Liver (tissue), 9 donors: ENCODE measurements around the gene CDKN2B-AS1. TPM values are rescaled to one million over a fixed set of nuclear protein-coding genes. Genes with fewer than 3 reads are reported as not detected.

Experiments
- DNase-seq: peaks from one replicate; pipeline ENCODE4 v3.0.0-alpha.2; 2017; ENCODE audit warnings: low spot score
- H3K27ac ChIP-seq, 2 donors: one replicate each; pipeline ENCODE4 v1.7.0; 2013; ENCODE audit warnings: inconsistent platforms in 2 of 2, low read length in 2 of 2, control low read depth in 1 of 2, low read depth in 1 of 2, mild to moderate bottlenecking in 1 of 2
- H3K27me3 ChIP-seq, 4 donors: one replicate each; pipeline versions ENCODE4 v1.6.1 to v1.7.0; 2013; ENCODE audit warnings: low read length in 3 of 4, inconsistent platforms in 1 of 4, mild to moderate bottlenecking in 1 of 4, moderate library complexity in 1 of 4; ENCODE audit not compliant: control insufficient read depth in 4 of 4, insufficient read depth in 4 of 4
- H3K36me3 ChIP-seq, 4 donors: one replicate each; pipeline versions ENCODE4 v1.6.1 to v1.7.0; 2013; ENCODE audit warnings: low read length in 3 of 4, mild to moderate bottlenecking in 3 of 4, low read depth in 1 of 4, moderate library complexity in 1 of 4; ENCODE audit not compliant: control insufficient read depth in 4 of 4, insufficient read depth in 3 of 4
- H3K4me1 ChIP-seq, 4 donors: one replicate each; pipeline versions ENCODE4 v1.6.1 to v1.7.0; 2013; ENCODE audit warnings: low read length in 3 of 4, mild to moderate bottlenecking in 3 of 4, moderate library complexity in 1 of 4; ENCODE audit not compliant: control insufficient read depth in 4 of 4, insufficient read depth in 4 of 4
- H3K4me3 ChIP-seq, 3 donors: one replicate each; pipeline versions ENCODE4 v1.6.1 to v1.7.0; 2013; ENCODE audit warnings: low read length in 3 of 3, control low read depth in 1 of 3, low read depth in 1 of 3, mild to moderate bottlenecking in 1 of 3
- H3K9ac ChIP-seq, 2 donors: one replicate each; pipeline ENCODE4 v1.7.0; 2013; ENCODE audit warnings: low read length in 2 of 2, mild to moderate bottlenecking in 2 of 2, moderate library complexity in 2 of 2, control low read depth in 1 of 2, low read depth in 1 of 2
- H3K9me3 ChIP-seq, 4 donors: one replicate each; pipeline versions ENCODE4 v1.6.1 to v1.7.0; 2013; ENCODE audit warnings: low read length in 3 of 4; ENCODE audit not compliant: control insufficient read depth in 4 of 4
- EGR1 ChIP-seq, 2 donors: IDR thresholded peaks; 2 replicates each; pipeline ENCODE4 v1.6.1; 2016 to 2018; ENCODE audit warnings: antibody characterized with exemption in 2 of 2, low read depth in 2 of 2
- FOXA1 ChIP-seq: IDR thresholded peaks from 2 replicates; pipeline ENCODE4 v1.6.1; 2016; ENCODE audit warnings: antibody characterized with exemption
- GABPA ChIP-seq, 2 donors: IDR thresholded peaks in 1 of 2; conservative IDR thresholded peaks in 1 of 2; 2 replicates each; pipeline ENCODE4 v1.6.1; 2016; ENCODE audit warnings: antibody characterized with exemption in 2 of 2, mild to moderate bottlenecking in 1 of 2, moderate library complexity in 1 of 2
- HNF4A ChIP-seq, 2 donors: conservative IDR thresholded peaks; 2 replicates each; pipeline ENCODE4 v1.6.1; 2016; ENCODE audit warnings: antibody characterized with exemption in 2 of 2, mild to moderate bottlenecking in 2 of 2
- RAD21 ChIP-seq, 2 donors: IDR thresholded peaks; 2 replicates each; pipeline ENCODE4 v1.6.1; 2016; ENCODE audit warnings: antibody characterized with exemption in 2 of 2, mild to moderate bottlenecking in 2 of 2
- RXRA ChIP-seq, 2 donors: IDR thresholded peaks; 2 replicates each; pipeline ENCODE4 v1.6.1; 2017 to 2018; ENCODE audit warnings: antibody characterized with exemption in 2 of 2, mild to moderate bottlenecking in 1 of 2
- SP1 ChIP-seq: IDR thresholded peaks from 2 replicates; pipeline ENCODE4 v1.6.1; 2018; ENCODE audit warnings: antibody characterized with exemption, mild to moderate bottlenecking
- TAF1 ChIP-seq: conservative IDR thresholded peaks from 2 replicates; pipeline ENCODE4 v1.6.1; 2016; ENCODE audit warnings: antibody characterized with exemption, mild to moderate bottlenecking
- YY1 ChIP-seq: IDR thresholded peaks from 2 replicates; pipeline ENCODE4 v1.6.1; 2016; ENCODE audit warnings: antibody characterized with exemption, mild to moderate bottlenecking
- WGBS: extraction: QIAGEN DNeasy Blood & Tissue Kit; methylation state at CpG from one replicate; pipeline ENCODE4 v1.1.7; 2013; 5-methylcytosine and 5-hydroxymethylcytosine counted together
- polyA plus RNA-seq, 2 donors: library from polyadenylated mRNA; stranded (reverse) in 1 of 2; unstranded in 1 of 2; fragments of 200-250 nt in 1 of 2; fragments of >200 nt in 1 of 2; fragmentation: Nextera tagmentation in 1 of 2; extraction: Ambion mirVana in 1 of 2; gene quantifications; one replicate each; pipeline versions ENCODE4 v1.2.1 to v1.2.3, GENCODE V29; 2013 to 2015
- total RNA-seq, 2 donors: library from RNA; depleted of rRNA; stranded (reverse); fragments of >200 nt; gene quantifications; one replicate each; pipeline ENCODE4 v1.2.3, GENCODE V29; 2014
- TF ChIP-seq, protein P1 (sequence below): IDR thresholded peaks from 2 replicates; pipeline ENCODE4 v1.6.1; 2016; ENCODE audit warnings: antibody characterized with exemption
- TF ChIP-seq, protein P2 (sequence below): fragments of 150-350 bp; IDR thresholded peaks from 2 replicates; pipeline ENCODE4 v1.5.1; 2017; ENCODE audit warnings: improper control_type of control experiment, low read depth, low read length; ENCODE audit not compliant: missing input control
- TF ChIP-seq, protein P3 (sequence below): IDR thresholded peaks from 2 replicates; pipeline ENCODE4 v1.6.1; 2016; ENCODE audit warnings: antibody characterized with exemption, mild to moderate bottlenecking
- TF ChIP-seq, protein P4 (sequence below): IDR thresholded peaks from 2 replicates; pipeline ENCODE4 v1.6.1; 2016; ENCODE audit warnings: antibody characterized with exemption
- TF ChIP-seq, protein P5 (sequence below): IDR thresholded peaks from 2 replicates; pipeline ENCODE4 v1.6.1; 2016; ENCODE audit warnings: antibody characterized with exemption
- donor health status: healthy.
- donor health status: healthy.
- donor health status: healthy.
- donor health status: healthy.
- donor health status: healthy.

Gene CDKN2B-AS1
- total and polyA plus RNA-seq, 4 donors: 0.08 to 0.42 TPM; not detected in 2

DNA sequence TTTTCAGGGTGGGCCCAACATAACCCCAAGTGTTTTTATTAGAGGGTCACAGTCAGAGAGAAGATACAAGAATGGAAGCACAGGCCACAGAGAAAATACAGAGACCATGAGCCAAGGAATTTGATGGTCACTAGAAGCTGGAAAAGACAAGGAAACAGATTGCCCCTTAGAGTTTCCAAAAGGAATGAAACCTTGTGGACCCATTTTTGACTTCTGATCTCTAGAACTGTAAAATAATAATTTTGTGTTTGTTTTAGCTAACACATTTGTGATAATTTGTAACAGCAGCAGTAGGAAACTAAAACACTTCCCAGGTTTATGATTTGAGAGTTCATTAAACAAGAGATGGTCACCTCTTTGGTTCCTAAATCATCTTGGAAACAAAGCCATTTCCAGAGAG, 22.2 kb upstream of the CDKN2B-AS1 start:
- no peak for DNase-seq
- peaks cover 3 to 51% (median 26%) of the 10 kb centered on the region in 4 donors for H3K27me3 ChIP-seq
- peaks cover 0 to 18% (median 1%) of the 10 kb centered on the region in 4 donors for H3K9me3 ChIP-seq
- TF ChIP-seq, protein P1, sequence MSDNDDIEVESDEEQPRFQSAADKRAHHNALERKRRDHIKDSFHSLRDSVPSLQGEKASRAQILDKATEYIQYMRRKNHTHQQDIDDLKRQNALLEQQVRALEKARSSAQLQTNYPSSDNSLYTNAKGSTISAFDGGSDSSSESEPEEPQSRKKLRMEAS: no peak
- TF ChIP-seq HNF4A (conservative IDR thresholded peaks at IDR 0.05): no peak
- no peak for TF ChIP-seq GABPA (IDR thresholded peaks at IDR 0.05 in 1 of 2, conservative IDR thresholded peaks at IDR 0.05 in 1 of 2)
- no peak for TF ChIP-seq TAF1
- no peak for TF ChIP-seq YY1
- no peak overlapping the region for H3K4me3 ChIP-seq
- no peak overlapping the region for H3K27ac ChIP-seq
- H3K36me3 ChIP-seq: no peaks in the 10 kb centered on the region
- peaks cover 7 to 20% (median 15%) of the 10 kb centered on the region in 4 donors for H3K4me1 ChIP-seq
- H3K9ac ChIP-seq: no peak overlapping the region

DNA sequence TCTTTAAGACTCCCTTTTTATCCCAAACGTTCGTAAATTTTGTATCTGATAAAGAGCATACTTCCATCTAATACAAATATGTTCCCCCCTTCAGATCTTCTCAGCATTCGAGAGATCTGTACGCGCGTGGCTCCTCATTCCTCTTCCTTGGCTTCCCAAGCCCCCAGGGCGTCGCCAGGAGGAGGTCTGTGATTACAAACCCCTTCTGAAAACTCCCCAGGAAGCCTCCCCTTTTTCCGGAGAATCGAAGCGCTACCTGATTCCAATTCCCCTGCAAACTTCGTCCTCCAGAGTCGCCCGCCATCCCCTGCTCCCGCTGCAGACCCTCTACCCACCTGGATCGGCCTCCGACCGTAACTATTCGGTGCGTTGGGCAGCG, 20.3 kb upstream of the CDKN2B-AS1 start:
- no peak overlapping the region for H3K9ac ChIP-seq
- 6% methylated on average over 21 of the region's 21 CpGs for WGBS
- H3K9me3 ChIP-seq: peaks cover 0 to 7% (median 0%) of the 10 kb centered on the region in 4 donors
- peaks cover 3 to 42% (median 24%) of the 10 kb centered on the region in 4 donors for H3K27me3 ChIP-seq
- no peak for TF ChIP-seq EGR1 (IDR thresholded peaks at IDR 0.05; ENCODE audit: low read depth in 2 of 2)
- TF ChIP-seq RAD21 (IDR thresholded peaks at IDR 0.05): no peak
- TF ChIP-seq, protein P2, sequence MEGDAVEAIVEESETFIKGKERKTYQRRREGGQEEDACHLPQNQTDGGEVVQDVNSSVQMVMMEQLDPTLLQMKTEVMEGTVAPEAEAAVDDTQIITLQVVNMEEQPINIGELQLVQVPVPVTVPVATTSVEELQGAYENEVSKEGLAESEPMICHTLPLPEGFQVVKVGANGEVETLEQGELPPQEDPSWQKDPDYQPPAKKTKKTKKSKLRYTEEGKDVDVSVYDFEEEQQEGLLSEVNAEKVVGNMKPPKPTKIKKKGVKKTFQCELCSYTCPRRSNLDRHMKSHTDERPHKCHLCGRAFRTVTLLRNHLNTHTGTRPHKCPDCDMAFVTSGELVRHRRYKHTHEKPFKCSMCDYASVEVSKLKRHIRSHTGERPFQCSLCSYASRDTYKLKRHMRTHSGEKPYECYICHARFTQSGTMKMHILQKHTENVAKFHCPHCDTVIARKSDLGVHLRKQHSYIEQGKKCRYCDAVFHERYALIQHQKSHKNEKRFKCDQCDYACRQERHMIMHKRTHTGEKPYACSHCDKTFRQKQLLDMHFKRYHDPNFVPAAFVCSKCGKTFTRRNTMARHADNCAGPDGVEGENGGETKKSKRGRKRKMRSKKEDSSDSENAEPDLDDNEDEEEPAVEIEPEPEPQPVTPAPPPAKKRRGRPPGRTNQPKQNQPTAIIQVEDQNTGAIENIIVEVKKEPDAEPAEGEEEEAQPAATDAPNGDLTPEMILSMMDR: no peak
- TF ChIP-seq TAF1: no peak
- TF ChIP-seq, protein P3, sequence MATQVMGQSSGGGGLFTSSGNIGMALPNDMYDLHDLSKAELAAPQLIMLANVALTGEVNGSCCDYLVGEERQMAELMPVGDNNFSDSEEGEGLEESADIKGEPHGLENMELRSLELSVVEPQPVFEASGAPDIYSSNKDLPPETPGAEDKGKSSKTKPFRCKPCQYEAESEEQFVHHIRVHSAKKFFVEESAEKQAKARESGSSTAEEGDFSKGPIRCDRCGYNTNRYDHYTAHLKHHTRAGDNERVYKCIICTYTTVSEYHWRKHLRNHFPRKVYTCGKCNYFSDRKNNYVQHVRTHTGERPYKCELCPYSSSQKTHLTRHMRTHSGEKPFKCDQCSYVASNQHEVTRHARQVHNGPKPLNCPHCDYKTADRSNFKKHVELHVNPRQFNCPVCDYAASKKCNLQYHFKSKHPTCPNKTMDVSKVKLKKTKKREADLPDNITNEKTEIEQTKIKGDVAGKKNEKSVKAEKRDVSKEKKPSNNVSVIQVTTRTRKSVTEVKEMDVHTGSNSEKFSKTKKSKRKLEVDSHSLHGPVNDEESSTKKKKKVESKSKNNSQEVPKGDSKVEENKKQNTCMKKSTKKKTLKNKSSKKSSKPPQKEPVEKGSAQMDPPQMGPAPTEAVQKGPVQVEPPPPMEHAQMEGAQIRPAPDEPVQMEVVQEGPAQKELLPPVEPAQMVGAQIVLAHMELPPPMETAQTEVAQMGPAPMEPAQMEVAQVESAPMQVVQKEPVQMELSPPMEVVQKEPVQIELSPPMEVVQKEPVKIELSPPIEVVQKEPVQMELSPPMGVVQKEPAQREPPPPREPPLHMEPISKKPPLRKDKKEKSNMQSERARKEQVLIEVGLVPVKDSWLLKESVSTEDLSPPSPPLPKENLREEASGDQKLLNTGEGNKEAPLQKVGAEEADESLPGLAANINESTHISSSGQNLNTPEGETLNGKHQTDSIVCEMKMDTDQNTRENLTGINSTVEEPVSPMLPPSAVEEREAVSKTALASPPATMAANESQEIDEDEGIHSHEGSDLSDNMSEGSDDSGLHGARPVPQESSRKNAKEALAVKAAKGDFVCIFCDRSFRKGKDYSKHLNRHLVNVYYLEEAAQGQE: no peak
- no peak for TF ChIP-seq SP1
- TF ChIP-seq GABPA (IDR thresholded peaks at IDR 0.05 in 1 of 2, conservative IDR thresholded peaks at IDR 0.05 in 1 of 2): no peak
- TF ChIP-seq RXRA (IDR thresholded peaks at IDR 0.05): no peak
- TF ChIP-seq, protein P1: no peak
- no peak for TF ChIP-seq HNF4A (conservative IDR thresholded peaks at IDR 0.05)
- no peak for TF ChIP-seq FOXA1
- TF ChIP-seq, protein P4, sequence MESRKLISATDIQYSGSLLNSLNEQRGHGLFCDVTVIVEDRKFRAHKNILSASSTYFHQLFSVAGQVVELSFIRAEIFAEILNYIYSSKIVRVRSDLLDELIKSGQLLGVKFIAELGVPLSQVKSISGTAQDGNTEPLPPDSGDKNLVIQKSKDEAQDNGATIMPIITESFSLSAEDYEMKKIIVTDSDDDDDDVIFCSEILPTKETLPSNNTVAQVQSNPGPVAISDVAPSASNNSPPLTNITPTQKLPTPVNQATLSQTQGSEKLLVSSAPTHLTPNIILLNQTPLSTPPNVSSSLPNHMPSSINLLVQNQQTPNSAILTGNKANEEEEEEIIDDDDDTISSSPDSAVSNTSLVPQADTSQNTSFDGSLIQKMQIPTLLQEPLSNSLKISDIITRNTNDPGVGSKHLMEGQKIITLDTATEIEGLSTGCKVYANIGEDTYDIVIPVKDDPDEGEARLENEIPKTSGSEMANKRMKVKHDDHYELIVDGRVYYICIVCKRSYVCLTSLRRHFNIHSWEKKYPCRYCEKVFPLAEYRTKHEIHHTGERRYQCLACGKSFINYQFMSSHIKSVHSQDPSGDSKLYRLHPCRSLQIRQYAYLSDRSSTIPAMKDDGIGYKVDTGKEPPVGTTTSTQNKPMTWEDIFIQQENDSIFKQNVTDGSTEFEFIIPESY: no peak
- no peak for TF ChIP-seq YY1
- TF ChIP-seq, protein P5, sequence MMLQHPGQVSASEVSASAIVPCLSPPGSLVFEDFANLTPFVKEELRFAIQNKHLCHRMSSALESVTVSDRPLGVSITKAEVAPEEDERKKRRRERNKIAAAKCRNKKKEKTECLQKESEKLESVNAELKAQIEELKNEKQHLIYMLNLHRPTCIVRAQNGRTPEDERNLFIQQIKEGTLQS: no peak
- no peaks in the 10 kb centered on the region for H3K36me3 ChIP-seq
- no peak for DNase-seq
- no peak overlapping the region for H3K27ac ChIP-seq
- H3K4me1 ChIP-seq: peaks cover 6 to 15% (median 12%) of the 10 kb centered on the region in 4 donors
- H3K4me3 ChIP-seq: peak overlapping the region in 2 of 3 donors; percentile 46 to 53
